Vagina (tissue), 2 donors: Measurements from ENCODE around the gene PNPLA2.

ENCODE experiments used
- POLR2AphosphoS5 ChIP-seq, 2 donors: sonication (generic); formaldehyde crosslinking; IDR thresholded peaks; one replicate each; pipeline ENCODE4 v1.9.0; 2017; ENCODE audit warnings: antibody characterized with exemption in 2 of 2, mild to moderate bottlenecking in 2 of 2, low read depth in 1 of 2; ENCODE audit not compliant: insufficient read depth in 1 of 2
- TF ChIP-seq, protein P1 (sequence below), 3 experiments: fragments of 450-650 bp in 2 of 3; fragments of 200-600 bp in 1 of 3; sonication (generic) in 1 of 3; IDR thresholded peaks; one replicate each; pipeline ENCODE4 v1.5.1; 2017 to 2019; ENCODE audit warnings: antibody characterized with exemption in 3 of 3, mild to moderate bottlenecking in 2 of 3, moderate library complexity in 2 of 3

DNA sequence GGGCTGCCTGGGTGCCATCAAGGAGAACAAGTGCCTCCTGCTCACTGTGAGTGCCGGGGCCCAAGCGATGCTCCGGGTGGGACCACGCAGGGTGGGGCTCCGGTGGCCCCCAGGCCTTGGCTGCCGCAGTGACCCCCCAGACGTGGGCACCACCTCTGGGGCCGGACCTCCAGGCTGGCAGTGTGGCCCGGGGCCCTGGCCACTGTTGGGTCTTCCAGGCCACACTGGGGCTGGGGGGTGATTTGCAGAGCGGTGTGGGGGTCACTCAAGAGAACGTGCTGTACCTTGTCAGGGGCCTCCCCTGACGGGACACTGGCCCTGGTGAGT, 43.9 kb downstream of the PNPLA2 start:
- TF ChIP-seq, protein P1, sequence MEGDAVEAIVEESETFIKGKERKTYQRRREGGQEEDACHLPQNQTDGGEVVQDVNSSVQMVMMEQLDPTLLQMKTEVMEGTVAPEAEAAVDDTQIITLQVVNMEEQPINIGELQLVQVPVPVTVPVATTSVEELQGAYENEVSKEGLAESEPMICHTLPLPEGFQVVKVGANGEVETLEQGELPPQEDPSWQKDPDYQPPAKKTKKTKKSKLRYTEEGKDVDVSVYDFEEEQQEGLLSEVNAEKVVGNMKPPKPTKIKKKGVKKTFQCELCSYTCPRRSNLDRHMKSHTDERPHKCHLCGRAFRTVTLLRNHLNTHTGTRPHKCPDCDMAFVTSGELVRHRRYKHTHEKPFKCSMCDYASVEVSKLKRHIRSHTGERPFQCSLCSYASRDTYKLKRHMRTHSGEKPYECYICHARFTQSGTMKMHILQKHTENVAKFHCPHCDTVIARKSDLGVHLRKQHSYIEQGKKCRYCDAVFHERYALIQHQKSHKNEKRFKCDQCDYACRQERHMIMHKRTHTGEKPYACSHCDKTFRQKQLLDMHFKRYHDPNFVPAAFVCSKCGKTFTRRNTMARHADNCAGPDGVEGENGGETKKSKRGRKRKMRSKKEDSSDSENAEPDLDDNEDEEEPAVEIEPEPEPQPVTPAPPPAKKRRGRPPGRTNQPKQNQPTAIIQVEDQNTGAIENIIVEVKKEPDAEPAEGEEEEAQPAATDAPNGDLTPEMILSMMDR (IDR thresholded peaks at IDR 0.05) = no peak
- no peak for TF ChIP-seq POLR2AphosphoS5 (IDR thresholded peaks at IDR 0.05; ENCODE audit: insufficient read depth in 1 of 2, low read depth in 1 of 2)
